ENCODE results near the gene TCTN1.

- TF ChIP-seq CTCF (IDR thresholded peaks at IDR 0.05) (no peak), EZH2 (IDR thresholded peaks at IDR 0.05; ENCODE audit: borderline replicate concordance, insufficient read depth, low read depth, low read length, poor library complexity, severe bottlenecking) (no peak)
Measured at GRCh38 chr12:110636516-110636915, 22.6 kb downstream of the TCTN1 start.
